IPS DF 19.7 (cell line): ENCODE results near the gene ARSD.
"Not testable (repeated sequence)": the region's sequence is repeated elsewhere in the genome, so short reads cannot be mapped to it uniquely, and the experiment has no call there.

Source experiments
- DNase-seq: peaks from one replicate; pipeline ENCODE4 v3.0.0-alpha.2; 2013; ENCODE audit warnings: low read depth, low spot score

ARSD gene

DNA sequence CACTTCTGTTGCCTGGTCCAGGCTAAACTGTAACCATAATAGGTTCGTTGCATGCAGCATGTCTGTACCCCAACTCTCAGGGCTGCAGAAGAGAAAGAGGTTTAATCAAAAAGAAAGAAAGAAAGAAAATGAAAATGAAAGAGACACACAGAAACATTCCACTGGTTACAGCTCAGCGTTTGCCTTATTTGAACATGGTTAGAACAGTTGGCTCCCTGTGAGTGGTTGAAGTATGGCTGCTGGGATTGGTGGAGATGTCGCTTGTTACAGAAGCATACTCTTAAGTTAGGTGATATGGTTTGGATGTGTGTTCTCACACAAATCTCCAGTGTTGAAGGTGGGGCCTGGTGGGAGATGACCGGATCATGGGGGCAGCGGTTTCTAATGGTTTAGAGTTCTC is 36.3 kb downstream of the ARSD start:
- DNase-seq, result no peak

GRCh38 chrX:2890536-2891460 is 38.3 kb downstream of the ARSD start:
- DNase-seq, result not testable (repeated sequence)

- not testable (repeated sequence) for DNase-seq
Measured at GRCh38 chrX:2889706-2890490, 39.2 kb downstream of the ARSD start.

GRCh38 chrX:2889045-2889605 is 40.0 kb downstream of the ARSD start:
- no peak for DNase-seq

- no peak for DNase-seq
Measured at GRCh38 chrX:2888309-2888708, 40.8 kb downstream of the ARSD start.

GRCh38 chrX:2883770-2884169 is 45.4 kb downstream of the ARSD start:
- DNase-seq, result no peak

DNA sequence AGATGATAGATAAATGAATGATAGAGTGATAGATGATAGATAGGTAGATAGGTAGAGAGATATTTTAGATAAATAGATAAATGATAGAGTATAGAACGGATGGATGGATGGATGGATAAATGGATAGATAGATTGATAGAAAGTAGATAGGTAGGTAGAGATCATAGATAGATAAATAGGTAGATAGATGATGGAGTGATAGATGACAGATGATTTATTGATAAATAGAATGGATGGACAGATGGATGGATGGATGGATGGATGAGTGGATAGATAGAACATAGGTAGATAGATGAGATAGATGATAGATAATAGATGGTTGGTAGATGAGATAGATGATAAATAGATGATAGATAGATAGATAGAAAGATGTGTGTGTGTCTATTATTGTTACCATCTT is 49.5 kb downstream of the ARSD start:
- DNase-seq, result no peak

DNA sequence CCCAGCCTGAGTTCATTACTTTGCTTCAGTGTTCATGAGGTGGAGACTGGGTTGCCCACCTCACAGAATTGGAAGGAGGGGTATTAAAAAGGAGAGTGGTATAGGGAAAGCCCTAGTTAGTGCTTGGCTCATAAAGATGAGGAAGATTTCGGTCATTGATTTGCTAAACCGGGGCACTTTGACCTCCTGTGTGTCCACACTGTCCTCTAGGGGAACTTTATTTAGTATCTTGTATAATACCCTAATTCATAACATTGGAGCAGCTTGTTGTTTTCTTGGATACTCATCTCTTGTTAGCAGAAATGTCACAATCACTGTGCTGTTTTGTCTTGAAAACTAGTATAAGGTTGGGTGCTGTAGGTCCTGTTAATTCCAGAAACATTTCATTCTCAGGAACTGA is 50.6 kb downstream of the ARSD start:
- DNase-seq, result no peak

DNA sequence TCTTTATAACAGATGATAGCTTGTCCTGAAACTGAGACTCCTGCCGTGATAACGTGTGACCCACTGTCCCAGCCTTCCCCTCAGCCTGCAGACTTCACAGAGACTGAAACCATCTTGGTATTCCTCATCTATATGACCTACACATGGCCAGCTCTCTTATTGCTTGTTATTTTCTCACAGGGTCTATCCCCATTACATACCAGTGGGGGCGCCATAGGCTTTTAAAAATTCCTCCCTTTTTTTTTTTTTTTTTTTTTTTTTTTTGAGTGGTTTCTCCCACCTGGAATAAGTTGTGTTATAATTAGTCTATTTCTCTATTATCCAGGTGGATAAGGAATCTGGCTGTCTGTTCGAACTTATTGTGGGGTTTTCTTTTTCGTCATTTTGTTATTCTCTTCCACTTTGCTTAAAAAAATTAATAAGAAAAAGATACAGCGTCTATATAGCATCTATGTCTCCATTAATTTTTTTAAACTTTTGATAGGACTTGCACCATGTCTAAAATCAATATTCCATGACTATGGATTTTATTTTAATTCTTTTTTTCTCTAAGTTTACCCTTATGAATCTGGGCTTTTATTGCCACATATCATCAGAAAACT is 53.2 kb downstream of the ARSD start:
- DNase-seq, result no peak

GRCh38 chrX:2875136-2875481 is 54.0 kb downstream of the ARSD start:
- DNase-seq, result no peak

DNA sequence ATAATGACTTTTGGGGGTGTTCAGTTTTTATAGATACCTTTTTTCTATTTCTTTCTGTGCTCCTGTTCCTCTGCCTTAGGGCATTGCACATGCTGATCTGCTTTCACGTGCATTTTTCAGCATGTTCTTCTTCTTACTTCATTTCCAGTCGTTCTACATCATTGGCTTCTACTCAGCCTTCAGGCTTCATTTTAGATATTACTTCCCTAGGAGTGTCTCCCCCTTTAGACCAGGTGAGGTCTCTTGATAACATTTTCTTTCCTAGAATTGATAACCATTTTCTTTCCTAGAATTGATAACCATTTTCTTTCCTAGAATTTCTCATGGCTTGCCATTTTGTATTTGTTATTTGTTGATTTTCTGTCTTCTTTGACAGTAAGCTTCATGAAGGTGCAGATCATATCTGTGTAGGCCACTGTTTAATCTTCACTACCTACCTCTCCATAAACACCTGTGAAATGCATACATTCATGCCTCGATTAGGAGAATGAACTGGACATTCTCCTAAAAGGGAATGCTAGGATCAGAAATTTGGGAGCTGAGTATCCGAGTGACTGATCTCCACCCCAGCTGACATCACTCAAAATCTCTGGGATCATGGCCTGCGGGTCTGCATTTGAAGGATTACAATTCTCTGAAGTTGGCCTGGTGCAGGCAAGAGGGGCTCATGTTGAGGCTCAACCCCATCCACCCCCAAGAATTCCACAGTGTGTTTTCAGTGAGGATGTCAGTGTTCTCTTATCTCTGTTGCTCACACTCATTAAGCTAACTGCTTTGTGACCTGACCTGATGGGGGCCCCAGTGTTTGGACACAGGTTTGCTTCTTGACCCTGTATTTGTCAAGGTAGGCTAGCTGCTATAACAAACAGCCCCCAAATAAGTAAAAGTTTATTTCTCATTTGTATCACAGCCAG is 54.7 kb downstream of the ARSD start:
- no peak for DNase-seq

GRCh38 chrX:2872671-2873277 is 56.4 kb downstream of the ARSD start:
- no peak for DNase-seq

- no peak for DNase-seq
Measured at GRCh38 chrX:2871831-2872230, 57.3 kb downstream of the ARSD start.

DNA sequence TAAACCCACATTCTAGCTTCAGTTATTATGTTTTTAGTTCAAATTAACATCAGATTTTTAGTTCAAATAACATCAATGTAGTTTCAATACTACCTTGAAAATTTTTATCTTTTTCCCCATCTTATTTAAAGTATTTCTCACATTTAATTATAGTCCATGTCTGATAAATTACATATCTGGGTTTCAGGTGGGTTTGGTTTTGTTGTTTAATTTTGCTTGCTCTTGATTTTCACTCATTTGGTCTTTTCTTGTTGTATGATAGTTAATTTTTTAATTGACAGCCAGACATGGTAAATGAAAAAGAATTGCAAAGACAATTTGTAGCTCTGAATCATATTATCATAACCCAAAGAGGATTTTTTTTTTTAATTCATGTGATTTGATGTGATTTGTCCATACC is 58.5 kb downstream of the ARSD start:
- no peak for DNase-seq

- no peak for DNase-seq
Measured at GRCh38 chrX:2867206-2867605, 61.9 kb downstream of the ARSD start.

GRCh38 chrX:2863646-2864045 is 65.5 kb downstream of the ARSD start:
- DNase-seq, result no peak

- DNase-seq, result no peak
Measured at GRCh38 chrX:2862404-2862803, 66.7 kb downstream of the ARSD start.

DNA sequence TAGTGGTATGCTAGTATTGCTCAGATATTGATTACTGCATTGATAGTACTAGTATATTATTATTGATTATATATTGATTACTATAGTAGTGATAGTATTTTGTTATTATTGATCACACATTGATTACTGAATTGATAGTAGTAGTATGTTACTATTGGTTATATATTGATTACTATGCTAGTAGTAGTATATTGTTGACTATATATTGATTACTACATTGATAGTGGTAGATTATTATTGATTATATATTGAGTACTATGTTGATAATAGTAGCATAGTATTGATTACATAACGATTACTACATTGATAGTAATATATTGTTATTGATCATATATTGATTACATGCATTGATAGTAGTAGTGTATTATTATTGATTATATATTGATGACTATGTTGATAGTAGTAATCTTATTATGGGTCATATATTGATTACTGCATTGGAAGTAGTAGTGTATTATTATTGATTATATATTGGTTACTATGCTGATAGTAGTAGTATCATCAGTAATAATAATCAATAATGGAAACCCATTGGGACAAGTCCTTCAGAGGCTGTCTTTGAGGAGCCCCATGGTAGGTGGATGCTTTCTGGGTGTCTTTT is 69.8 kb downstream of the ARSD start:
- no peak for DNase-seq

- no peak for DNase-seq
Measured at GRCh38 chrX:2857566-2857965, 71.6 kb downstream of the ARSD start.

DNA sequence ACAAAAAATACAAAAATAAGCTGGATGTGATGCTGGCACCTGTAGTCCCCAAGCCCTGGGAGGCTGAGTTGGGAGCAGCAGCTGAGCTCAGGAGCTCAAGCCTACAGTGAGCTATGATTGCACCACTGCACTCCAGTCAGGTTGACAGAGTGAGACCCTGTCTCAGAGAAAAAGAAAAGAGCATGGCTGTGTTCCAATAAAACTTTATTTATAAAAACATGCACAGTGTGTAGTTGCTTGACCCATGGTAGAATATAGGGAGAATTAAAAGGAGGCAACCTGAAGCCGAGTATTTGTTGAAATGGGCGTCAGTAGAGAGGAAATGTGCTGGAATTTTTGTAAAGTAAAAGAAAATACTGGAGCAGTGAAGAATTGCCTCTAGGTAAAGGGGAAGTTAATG is 73.4 kb downstream of the ARSD start:
- no peak for DNase-seq
